DND-41 (cell line): ENCODE measurements around the gene CERK.

Experiments
- CTCF ChIP-seq: IDR thresholded peaks from 2 replicates; pipeline ENCODE4 v1.5.1; 2012; ENCODE audit warnings: borderline replicate concordance, low read length, moderate library complexity, mild to moderate bottlenecking; ENCODE audit not compliant: poor library complexity, severe bottlenecking; ENCODE audit errors: extremely low read depth
- EZH2 ChIP-seq: IDR thresholded peaks from 3 replicates; pipeline ENCODE4 v1.6.1; 2012; ENCODE audit warnings: borderline replicate concordance, low read depth, mild to moderate bottlenecking, moderate library complexity, low read length, inconsistent platforms; ENCODE audit not compliant: severe bottlenecking

- TF ChIP-seq CTCF (peak; percentile 82), EZH2 (no peak)
Observed at GRCh38 chr22:46758867-46759290, 20.8 kb upstream of the CERK start.
